HepG2 (cell line): ENCODE data around the gene PTCD2. TPM values are rescaled to one million over a fixed set of nuclear protein-coding genes. Genes with fewer than 3 reads are reported as not detected.

Source experiments
- CENPT ChIP-seq: sonication (generic); formaldehyde crosslinking; IDR thresholded peaks from 2 replicates; pipeline ENCODE4 v1.8.0; 2022; ENCODE audit warnings: low read depth, mild to moderate bottlenecking, moderate library complexity, missing genetic modification reagents
- CHCHD3 ChIP-seq: sonication (generic); formaldehyde crosslinking; IDR thresholded peaks from 2 replicates; pipeline ENCODE4 v1.8.0; 2022; ENCODE audit warnings: mild to moderate bottlenecking, missing genetic modification reagents, moderate library complexity
- DNMT3B ChIP-seq: conservative IDR thresholded peaks from 2 replicates; pipeline ENCODE4 v1.6.1; 2016; ENCODE audit warnings: missing biosample characterization, control low read depth
- FLYWCH1 ChIP-seq: sonication (generic); formaldehyde crosslinking; IDR thresholded peaks from 2 replicates; pipeline ENCODE4 v1.8.1; 2023; ENCODE audit warnings: mild to moderate bottlenecking, missing genetic modification reagents
- MED1 ChIP-seq: sonication (generic); formaldehyde crosslinking; IDR thresholded peaks from 2 replicates; pipeline ENCODE4 v1.4.0; 2020; ENCODE audit warnings: missing genetic modification reagents
- MYNN ChIP-seq: sonication (generic); formaldehyde crosslinking; IDR thresholded peaks from 2 replicates; pipeline ENCODE4 v1.4.0; 2020; ENCODE audit warnings: mild to moderate bottlenecking, low read depth, missing genetic modification reagents
- NR2C2 ChIP-seq: sonication (generic); formaldehyde crosslinking; IDR thresholded peaks from 2 replicates; pipeline ENCODE4 v1.4.0; 2020; ENCODE audit warnings: missing genetic modification reagents, mild to moderate bottlenecking, moderate library complexity, borderline replicate concordance
- PAF1 ChIP-seq: IDR thresholded peaks from 2 replicates; pipeline ENCODE4 v1.6.1; 2016; ENCODE audit warnings: missing genetic modification reagents, missing compliant biosample characterization
- POLR2AphosphoS2 ChIP-seq: IDR thresholded peaks from 2 replicates; pipeline ENCODE4 v1.6.1; 2011; ENCODE audit warnings: low read depth, low read length, improper control_type of control experiment
- RFXANK ChIP-seq: IDR thresholded peaks from 2 replicates; pipeline ENCODE4 v1.6.1; 2016
- SAFB2 ChIP-seq: sonication (generic); formaldehyde crosslinking; IDR thresholded peaks from 2 replicates; pipeline ENCODE4 v1.5.1; 2020; ENCODE audit warnings: missing genetic modification reagents, low read depth, mild to moderate bottlenecking, borderline replicate concordance
- ZIK1 ChIP-seq: sonication (generic); formaldehyde crosslinking; IDR thresholded peaks from 2 replicates; pipeline ENCODE4 v1.5.0; 2020; ENCODE audit warnings: mild to moderate bottlenecking, low read depth, missing genetic modification reagents, borderline replicate concordance
- polyA plus RNA-seq, 8 experiments: library from polyadenylated mRNA; depleted of rRNA in 3 of 8; stranded (reverse) in 7 of 8; unstranded in 1 of 8; fragments of >200 nt; fragmentation: Illumina TruSeq in 4 of 8; extraction: Trizol in 4 of 8; gene quantifications; 2 replicates each; pipeline versions ENCODE4 v1.2.1 to v1.2.3, GENCODE V29; 2011 to 2016; ENCODE audit warnings: low read depth in 4 of 8, missing spikeins in 1 of 8, mixed read lengths in 1 of 8; ENCODE audit not compliant: insufficient read depth in 1 of 8
- total RNA-seq, 5 experiments: library from RNA; depleted of rRNA; stranded (reverse); fragments of >200 nt; fragmentation: Illumina TruSeq; extraction: Trizol; gene quantifications; 2 replicates each; pipeline ENCODE4 v1.2.3, GENCODE V29; 2016; ENCODE audit warnings: low read depth in 1 of 5
- TF ChIP-seq, protein P1 (sequence below): sonication (generic); formaldehyde crosslinking; IDR thresholded peaks from 2 replicates; pipeline ENCODE4 v1.9.0; 2021; ENCODE audit warnings: missing genetic modification reagents, borderline replicate concordance
- TF ChIP-seq, protein P2 (sequence below): sonication (generic); formaldehyde crosslinking; IDR thresholded peaks from 2 replicates; pipeline ENCODE4 v1.9.0; 2021; ENCODE audit warnings: missing genetic modification reagents, borderline replicate concordance
- TF ChIP-seq, protein P3 (sequence below): sonication (generic); formaldehyde crosslinking; IDR thresholded peaks from 2 replicates; pipeline ENCODE4 v1.9.0; 2021; ENCODE audit warnings: missing genetic modification reagents, mild to moderate bottlenecking, borderline replicate concordance
- TF ChIP-seq, protein P4 (sequence below): sonication (generic); formaldehyde crosslinking; IDR thresholded peaks from 2 replicates; pipeline ENCODE4 v1.9.0; 2021; ENCODE audit warnings: missing genetic modification reagents, borderline replicate concordance

Gene PTCD2
- total and polyA plus RNA-seq, 2 of the 13 experiments (the other 11 are each of a cell fraction or from before 2014, with no cell fraction given): 5.3 to 6.4 TPM

DNA sequence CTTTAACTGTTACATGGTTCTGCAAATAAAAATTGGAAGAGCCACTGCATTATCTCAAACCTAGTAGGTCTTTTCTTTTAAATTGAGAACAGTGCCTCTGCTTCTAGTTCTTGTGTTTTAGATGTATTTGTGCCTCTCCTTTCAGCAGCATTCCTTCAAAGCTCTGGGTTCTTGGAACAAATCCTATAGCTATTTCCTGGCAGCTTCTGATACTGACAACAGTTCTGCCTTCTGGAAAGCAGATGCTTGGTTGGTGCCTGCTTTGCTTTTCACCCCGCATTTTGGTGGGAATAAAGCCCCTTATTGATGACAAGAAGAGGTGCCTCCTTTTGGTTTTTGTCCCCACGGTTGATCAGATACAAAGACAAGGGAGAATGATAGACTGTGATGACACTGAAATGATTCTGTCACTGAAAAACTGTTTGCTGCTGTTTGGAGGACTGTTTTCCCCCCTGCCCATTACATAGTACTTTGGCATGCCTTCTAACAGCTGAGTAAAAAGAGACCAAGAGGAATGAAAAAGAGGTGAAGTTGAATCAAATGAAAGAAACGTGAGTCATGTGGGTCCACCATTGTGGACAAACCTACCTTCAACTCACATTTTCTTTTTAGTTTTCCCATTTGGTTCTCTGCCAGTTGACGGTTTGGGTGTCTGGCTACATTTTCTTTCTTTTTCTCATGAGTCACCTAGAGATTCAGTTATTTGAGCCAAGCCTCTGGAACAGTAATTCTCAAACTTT lies 5.6 kb downstream of the PTCD2 start (continued):
- TF ChIP-seq, protein P1, sequence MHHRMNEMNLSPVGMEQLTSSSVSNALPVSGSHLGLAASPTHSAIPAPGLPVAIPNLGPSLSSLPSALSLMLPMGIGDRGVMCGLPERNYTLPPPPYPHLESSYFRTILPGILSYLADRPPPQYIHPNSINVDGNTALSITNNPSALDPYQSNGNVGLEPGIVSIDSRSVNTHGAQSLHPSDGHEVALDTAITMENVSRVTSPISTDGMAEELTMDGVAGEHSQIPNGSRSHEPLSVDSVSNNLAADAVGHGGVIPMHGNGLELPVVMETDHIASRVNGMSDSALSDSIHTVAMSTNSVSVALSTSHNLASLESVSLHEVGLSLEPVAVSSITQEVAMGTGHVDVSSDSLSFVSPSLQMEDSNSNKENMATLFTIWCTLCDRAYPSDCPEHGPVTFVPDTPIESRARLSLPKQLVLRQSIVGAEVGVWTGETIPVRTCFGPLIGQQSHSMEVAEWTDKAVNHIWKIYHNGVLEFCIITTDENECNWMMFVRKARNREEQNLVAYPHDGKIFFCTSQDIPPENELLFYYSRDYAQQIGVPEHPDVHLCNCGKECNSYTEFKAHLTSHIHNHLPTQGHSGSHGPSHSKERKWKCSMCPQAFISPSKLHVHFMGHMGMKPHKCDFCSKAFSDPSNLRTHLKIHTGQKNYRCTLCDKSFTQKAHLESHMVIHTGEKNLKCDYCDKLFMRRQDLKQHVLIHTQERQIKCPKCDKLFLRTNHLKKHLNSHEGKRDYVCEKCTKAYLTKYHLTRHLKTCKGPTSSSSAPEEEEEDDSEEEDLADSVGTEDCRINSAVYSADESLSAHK (CRISPR knock-in tag): no peak
- TF ChIP-seq, protein P2, sequence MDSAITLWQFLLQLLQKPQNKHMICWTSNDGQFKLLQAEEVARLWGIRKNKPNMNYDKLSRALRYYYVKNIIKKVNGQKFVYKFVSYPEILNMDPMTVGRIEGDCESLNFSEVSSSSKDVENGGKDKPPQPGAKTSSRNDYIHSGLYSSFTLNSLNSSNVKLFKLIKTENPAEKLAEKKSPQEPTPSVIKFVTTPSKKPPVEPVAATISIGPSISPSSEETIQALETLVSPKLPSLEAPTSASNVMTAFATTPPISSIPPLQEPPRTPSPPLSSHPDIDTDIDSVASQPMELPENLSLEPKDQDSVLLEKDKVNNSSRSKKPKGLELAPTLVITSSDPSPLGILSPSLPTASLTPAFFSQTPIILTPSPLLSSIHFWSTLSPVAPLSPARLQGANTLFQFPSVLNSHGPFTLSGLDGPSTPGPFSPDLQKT (CRISPR knock-in tag): no peak
- TF ChIP-seq, protein P3, sequence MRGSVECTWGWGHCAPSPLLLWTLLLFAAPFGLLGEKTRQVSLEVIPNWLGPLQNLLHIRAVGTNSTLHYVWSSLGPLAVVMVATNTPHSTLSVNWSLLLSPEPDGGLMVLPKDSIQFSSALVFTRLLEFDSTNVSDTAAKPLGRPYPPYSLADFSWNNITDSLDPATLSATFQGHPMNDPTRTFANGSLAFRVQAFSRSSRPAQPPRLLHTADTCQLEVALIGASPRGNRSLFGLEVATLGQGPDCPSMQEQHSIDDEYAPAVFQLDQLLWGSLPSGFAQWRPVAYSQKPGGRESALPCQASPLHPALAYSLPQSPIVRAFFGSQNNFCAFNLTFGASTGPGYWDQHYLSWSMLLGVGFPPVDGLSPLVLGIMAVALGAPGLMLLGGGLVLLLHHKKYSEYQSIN (CRISPR knock-in tag): no peak
- TF ChIP-seq RFXANK (CRISPR knock-in tag): no peak
- TF ChIP-seq DNMT3B (CRISPR knock-in tag): no peak
- TF ChIP-seq MED1 (CRISPR knock-in tag): no peak
- TF ChIP-seq, protein P4, sequence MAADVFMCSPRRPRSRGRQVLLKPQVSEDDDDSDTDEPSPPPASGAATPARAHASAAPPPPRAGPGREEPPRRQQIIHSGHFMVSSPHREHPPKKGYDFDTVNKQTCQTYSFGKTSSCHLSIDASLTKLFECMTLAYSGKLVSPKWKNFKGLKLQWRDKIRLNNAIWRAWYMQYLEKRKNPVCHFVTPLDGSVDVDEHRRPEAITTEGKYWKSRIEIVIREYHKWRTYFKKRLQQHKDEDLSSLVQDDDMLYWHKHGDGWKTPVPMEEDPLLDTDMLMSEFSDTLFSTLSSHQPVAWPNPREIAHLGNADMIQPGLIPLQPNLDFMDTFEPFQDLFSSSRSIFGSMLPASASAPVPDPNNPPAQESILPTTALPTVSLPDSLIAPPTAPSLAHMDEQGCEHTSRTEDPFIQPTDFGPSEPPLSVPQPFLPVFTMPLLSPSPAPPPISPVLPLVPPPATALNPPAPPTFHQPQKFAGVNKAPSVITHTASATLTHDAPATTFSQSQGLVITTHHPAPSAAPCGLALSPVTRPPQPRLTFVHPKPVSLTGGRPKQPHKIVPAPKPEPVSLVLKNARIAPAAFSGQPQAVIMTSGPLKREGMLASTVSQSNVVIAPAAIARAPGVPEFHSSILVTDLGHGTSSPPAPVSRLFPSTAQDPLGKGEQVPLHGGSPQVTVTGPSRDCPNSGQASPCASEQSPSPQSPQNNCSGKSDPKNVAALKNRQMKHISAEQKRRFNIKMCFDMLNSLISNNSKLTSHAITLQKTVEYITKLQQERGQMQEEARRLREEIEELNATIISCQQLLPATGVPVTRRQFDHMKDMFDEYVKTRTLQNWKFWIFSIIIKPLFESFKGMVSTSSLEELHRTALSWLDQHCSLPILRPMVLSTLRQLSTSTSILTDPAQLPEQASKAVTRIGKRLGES (CRISPR knock-in tag): no peak
- no peak for TF ChIP-seq PAF1 (CRISPR knock-in tag)
- TF ChIP-seq FLYWCH1 (CRISPR knock-in tag): no peak
- no peak for TF ChIP-seq ZIK1
- TF ChIP-seq NR2C2 (CRISPR knock-in tag): no peak
- TF ChIP-seq MYNN: no peak
- no peak for TF ChIP-seq POLR2AphosphoS2
- TF ChIP-seq SAFB2 (CRISPR knock-in tag): no peak
- no peak for TF ChIP-seq CENPT (CRISPR knock-in tag)
- TF ChIP-seq CHCHD3 (CRISPR knock-in tag): no peak
